ENCODE measurements around the gene RAD52. TPM values are rescaled to one million over a fixed set of nuclear protein-coding genes. Genes with fewer than 3 reads are reported as not detected.

RAD52 gene
- polyA plus RNA-seq, 3 donors, result 0.79 to 14.3 (median 1.1) TPM

GRCh38 chr12:911191-911826 is 38.2 kb downstream of the RAD52 start:
- H3K9me3 Mint-ChIP-seq, result no peaks in the 10 kb centered on the region
- H3K36me3 ChIP-seq (replicated peaks in 1 of 2; ENCODE audit: control insufficient read depth in 1 of 2, insufficient read depth in 2 of 2, low read length in 2 of 2), result peaks cover 54 to 91% of the 10 kb centered on the region in 2 donors
- peak overlapping the region; percentile 36 for H3K4me2 ChIP-seq (replicated peaks; ENCODE audit: extremely low read depth, low read length, poor library complexity, severe bottlenecking)
- H3K4me3 Mint-ChIP-seq, result no peak overlapping the region
- peaks cover 70 to 88% of the 10 kb centered on the region in 2 donors for H3K36me3 Mint-ChIP-seq
- DNase-seq, result peak; percentile 27 to 42 (median 40)
- peaks cover 68% of the 10 kb centered on the region for H4K20me1 ChIP-seq (ENCODE audit: insufficient read depth, low read length)
- peaks cover 3% of the 10 kb centered on the region for H3K79me2 ChIP-seq (ENCODE audit: insufficient read depth, low read length)
- H3K4me1 Mint-ChIP-seq, result peaks cover 32% of the 10 kb centered on the region
- intact Hi-C loops (cut with micrococcal nuclease), result loop anchor here in 1 of 2 donors (5.0 kb wide), 1 partner anchor 36 kb away; the partner anchor contains the start of gene RAD52
- peak overlapping the region in 1 of 2 donors; percentile 51 for H3K27ac ChIP-seq (ENCODE audit: low read depth in 1 of 2, low read length in 2 of 2)
- no peak overlapping the region for H2AFZ ChIP-seq (ENCODE audit: insufficient read depth, low read depth, low read length, poor library complexity, severe bottlenecking)
- H3K27me3 ChIP-seq (ENCODE audit: control insufficient read depth in 2 of 2, insufficient read depth in 2 of 2, low read length in 2 of 2), result no peaks in the 10 kb centered on the region
- peaks cover 16 to 30% of the 10 kb centered on the region in 2 donors for H3K4me1 ChIP-seq (ENCODE audit: control insufficient read depth in 1 of 2, insufficient read depth in 2 of 2, low read length in 2 of 2)
- WGBS (ENCODE audit: insufficient coverage), result 3% methylated on average over 6 of the region's 10 CpGs
- H3K27ac Mint-ChIP-seq, result peak overlapping the region in 2 of 7 donors; percentile 21 to 62
- H3K9me3 ChIP-seq (replicated peaks in 1 of 2; ENCODE audit: control insufficient read depth in 1 of 2, insufficient read depth in 1 of 2, low read length in 2 of 2), result no peaks in the 10 kb centered on the region
- no peak overlapping the region for H3K9ac ChIP-seq (ENCODE audit: insufficient read depth, low read length, poor library complexity, severe bottlenecking)
- no peak for TF ChIP-seq CTCF (IDR thresholded peaks at IDR 0.05)
- H3K4me3 ChIP-seq (replicated peaks in 1 of 3; ENCODE audit: low read depth in 2 of 3, low read length in 3 of 3), result no peak overlapping the region
- peaks cover 0 to 4% (median 0%) of the 10 kb centered on the region in 3 donors for H3K27me3 Mint-ChIP-seq (ENCODE audit: low read depth in 3 of 3)

GRCh38 chr12:910416-910815 is 39.1 kb downstream of the RAD52 start:
- H3K36me3 Mint-ChIP-seq, result peaks cover 74 to 88% of the 10 kb centered on the region in 2 donors
- peaks cover 73% of the 10 kb centered on the region for H4K20me1 ChIP-seq (ENCODE audit: insufficient read depth, low read length)
- H3K79me2 ChIP-seq (ENCODE audit: insufficient read depth, low read length), result peaks cover 4% of the 10 kb centered on the region
- no peak overlapping the region for H3K4me3 ChIP-seq (replicated peaks in 1 of 3; ENCODE audit: low read depth in 2 of 3, low read length in 3 of 3)
- no CpG with 5 or more reads among the region's 4 CpGs for WGBS (ENCODE audit: insufficient coverage)
- peaks cover 37% of the 10 kb centered on the region for H3K4me1 Mint-ChIP-seq
- no peaks in the 10 kb centered on the region for H3K27me3 ChIP-seq (ENCODE audit: control insufficient read depth in 2 of 2, insufficient read depth in 2 of 2, low read length in 2 of 2)
- no peak overlapping the region for H3K9ac ChIP-seq (ENCODE audit: insufficient read depth, low read length, poor library complexity, severe bottlenecking)
- H3K4me3 Mint-ChIP-seq, result no peak overlapping the region
- TF ChIP-seq CTCF (IDR thresholded peaks at IDR 0.05), result no peak
- H2AFZ ChIP-seq (ENCODE audit: insufficient read depth, low read depth, low read length, poor library complexity, severe bottlenecking), result no peak overlapping the region
- peaks cover 23 to 39% of the 10 kb centered on the region in 2 donors for H3K4me1 ChIP-seq (ENCODE audit: control insufficient read depth in 1 of 2, insufficient read depth in 2 of 2, low read length in 2 of 2)
- peaks cover 0 to 4% (median 0%) of the 10 kb centered on the region in 3 donors for H3K27me3 Mint-ChIP-seq (ENCODE audit: low read depth in 3 of 3)
- H3K9me3 ChIP-seq (replicated peaks in 1 of 2; ENCODE audit: control insufficient read depth in 1 of 2, insufficient read depth in 1 of 2, low read length in 2 of 2), result no peaks in the 10 kb centered on the region
- H3K27ac Mint-ChIP-seq, result peak overlapping the region in 1 of 7 donors; percentile 52
- H3K36me3 ChIP-seq (replicated peaks in 1 of 2; ENCODE audit: control insufficient read depth in 1 of 2, insufficient read depth in 2 of 2, low read length in 2 of 2), result peaks cover 57 to 94% of the 10 kb centered on the region in 2 donors
- H3K27ac ChIP-seq (ENCODE audit: low read depth in 1 of 2, low read length in 2 of 2), result no peak overlapping the region
- H3K4me2 ChIP-seq (replicated peaks; ENCODE audit: extremely low read depth, low read length, poor library complexity, severe bottlenecking), result no peak overlapping the region
- intact Hi-C loops (cut with micrococcal nuclease), result loop anchor here in 1 of 2 donors (5.0 kb wide), 1 partner anchor 37 kb away; the partner anchor contains the start of gene RAD52
- H3K9me3 Mint-ChIP-seq, result no peaks in the 10 kb centered on the region
- no peak for DNase-seq

All from CD14-positive monocyte (primary cell).